Testis (tissue), 3 donors: ENCODE results near the gene CRADD. TPM values are rescaled to one million over a fixed set of nuclear protein-coding genes. Genes with fewer than 3 reads are reported as not detected.

Experiments used
- DNase-seq: peaks from one replicate; pipeline ENCODE4 v3.0.0-alpha.2; 2019
- H3K27ac ChIP-seq, 2 donors: fragments of 200-600 bp; sonication (generic); one replicate each; pipeline ENCODE4 v1.5.1; 2019
- H3K27me3 ChIP-seq: fragments of 200-600 bp; sonication (generic); one replicate; pipeline ENCODE4 v1.5.1; 2019
- H3K36me3 ChIP-seq: fragments of 200-600 bp; sonication (generic); one replicate; pipeline ENCODE4 v1.5.1; 2017; ENCODE audit warnings: low read depth; ENCODE audit errors: missing control alignments
- H3K4me1 ChIP-seq: fragments of 200-600 bp; sonication (generic); one replicate; pipeline ENCODE4 v1.5.1; 2019
- H3K4me3 ChIP-seq, 2 donors: fragments of 200-600 bp; sonication (generic); one replicate each; pipeline ENCODE4 v1.5.1; 2017 to 2019
- H3K9me3 ChIP-seq: fragments of 200-600 bp; sonication (generic); one replicate; pipeline ENCODE4 v1.5.1; 2017
- POLR2A ChIP-seq: fragments of 450-650 bp; IDR thresholded peaks from one replicate; pipeline ENCODE4 v1.6.1; 2017; ENCODE audit warnings: antibody characterized with exemption, mild to moderate bottlenecking, moderate library complexity
- WGBS, 2 donors: methylation state at CpG; one replicate each; pipeline ENCODE4 v1.1.5; 2018; 5-methylcytosine and 5-hydroxymethylcytosine counted together
- intact Hi-C: fragments of 100-400 bp; cut with DNase I; formaldehyde crosslinking; loops from one replicate; pipeline ENCODE4 v1.15.1; 2023; ENCODE audit warnings: low total_unique reads
- polyA plus RNA-seq: library from polyadenylated mRNA; stranded (reverse); fragments of 350-450 nt; fragmentation: Illumina TruSeq; extraction: RNeasy Lipid Tissue Mini Kit (QIAGEN cat#74804); gene quantifications from one replicate; pipeline ENCODE4 v1.2.3, GENCODE V29; 2014; ENCODE audit warnings: low read depth, low replicate concordance; ENCODE audit not compliant: insufficient read depth
- total RNA-seq, 2 donors: library from RNA; depleted of rRNA; stranded (reverse); fragments of >200 nt; gene quantifications; one replicate each; pipeline ENCODE4 v1.2.3, GENCODE V29; 2016
- TF ChIP-seq, protein P1 (sequence below), 3 experiments: fragments of 450-650 bp in 2 of 3; fragments of 200-600 bp in 1 of 3; sonication (generic) in 1 of 3; IDR thresholded peaks; one replicate each; pipeline ENCODE4 v1.5.1; 2016 to 2019; ENCODE audit warnings: antibody characterized with exemption in 3 of 3, mild to moderate bottlenecking in 2 of 3, moderate library complexity in 1 of 3

The CRADD gene
- total and polyA plus RNA-seq, 3 donors from 2014 or later, result 43.2 to 53.0 (median 46.0) TPM

DNA sequence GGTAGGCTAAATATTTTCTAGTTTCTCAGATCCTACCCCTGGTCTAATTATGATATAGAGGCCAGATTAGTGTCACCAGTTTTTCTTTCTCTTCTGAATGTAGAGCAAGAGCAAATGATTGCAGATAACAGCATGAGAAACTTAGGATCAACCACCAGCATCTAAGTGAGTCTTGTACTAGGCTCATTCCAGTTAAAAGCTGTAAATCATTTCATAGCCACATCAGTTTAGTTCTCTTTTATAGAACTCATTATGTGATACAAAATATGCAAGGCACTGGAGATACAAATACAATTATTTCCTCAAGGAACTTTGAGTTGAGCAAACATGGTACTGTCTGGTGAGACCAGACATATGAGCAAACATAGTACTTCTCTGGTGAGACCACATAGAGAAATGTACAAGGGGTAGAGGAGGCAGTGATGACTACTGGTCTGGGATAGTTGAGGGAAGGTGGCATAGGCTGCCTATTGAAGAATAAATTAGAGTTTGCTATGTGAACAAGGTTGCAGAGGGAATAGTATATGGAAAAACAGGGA, 59.5 kb downstream of the CRADD start:
- no peak for DNase-seq
- H3K36me3 ChIP-seq, result no peaks in the 10 kb centered on the region
- no peaks in the 10 kb centered on the region for H3K27me3 ChIP-seq
- TF ChIP-seq, protein P1, sequence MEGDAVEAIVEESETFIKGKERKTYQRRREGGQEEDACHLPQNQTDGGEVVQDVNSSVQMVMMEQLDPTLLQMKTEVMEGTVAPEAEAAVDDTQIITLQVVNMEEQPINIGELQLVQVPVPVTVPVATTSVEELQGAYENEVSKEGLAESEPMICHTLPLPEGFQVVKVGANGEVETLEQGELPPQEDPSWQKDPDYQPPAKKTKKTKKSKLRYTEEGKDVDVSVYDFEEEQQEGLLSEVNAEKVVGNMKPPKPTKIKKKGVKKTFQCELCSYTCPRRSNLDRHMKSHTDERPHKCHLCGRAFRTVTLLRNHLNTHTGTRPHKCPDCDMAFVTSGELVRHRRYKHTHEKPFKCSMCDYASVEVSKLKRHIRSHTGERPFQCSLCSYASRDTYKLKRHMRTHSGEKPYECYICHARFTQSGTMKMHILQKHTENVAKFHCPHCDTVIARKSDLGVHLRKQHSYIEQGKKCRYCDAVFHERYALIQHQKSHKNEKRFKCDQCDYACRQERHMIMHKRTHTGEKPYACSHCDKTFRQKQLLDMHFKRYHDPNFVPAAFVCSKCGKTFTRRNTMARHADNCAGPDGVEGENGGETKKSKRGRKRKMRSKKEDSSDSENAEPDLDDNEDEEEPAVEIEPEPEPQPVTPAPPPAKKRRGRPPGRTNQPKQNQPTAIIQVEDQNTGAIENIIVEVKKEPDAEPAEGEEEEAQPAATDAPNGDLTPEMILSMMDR (IDR thresholded peaks at IDR 0.05), result no peak
- no peak for TF ChIP-seq POLR2A
- H3K9me3 ChIP-seq, result no peaks in the 10 kb centered on the region
- peak overlapping the region in 1 of 2 donors; percentile 95 for H3K27ac ChIP-seq
- intact Hi-C loops, result no loop called here
- no peak overlapping the region for H3K4me3 ChIP-seq
- H3K4me1 ChIP-seq, result peaks cover 13% of the 10 kb centered on the region

DNA sequence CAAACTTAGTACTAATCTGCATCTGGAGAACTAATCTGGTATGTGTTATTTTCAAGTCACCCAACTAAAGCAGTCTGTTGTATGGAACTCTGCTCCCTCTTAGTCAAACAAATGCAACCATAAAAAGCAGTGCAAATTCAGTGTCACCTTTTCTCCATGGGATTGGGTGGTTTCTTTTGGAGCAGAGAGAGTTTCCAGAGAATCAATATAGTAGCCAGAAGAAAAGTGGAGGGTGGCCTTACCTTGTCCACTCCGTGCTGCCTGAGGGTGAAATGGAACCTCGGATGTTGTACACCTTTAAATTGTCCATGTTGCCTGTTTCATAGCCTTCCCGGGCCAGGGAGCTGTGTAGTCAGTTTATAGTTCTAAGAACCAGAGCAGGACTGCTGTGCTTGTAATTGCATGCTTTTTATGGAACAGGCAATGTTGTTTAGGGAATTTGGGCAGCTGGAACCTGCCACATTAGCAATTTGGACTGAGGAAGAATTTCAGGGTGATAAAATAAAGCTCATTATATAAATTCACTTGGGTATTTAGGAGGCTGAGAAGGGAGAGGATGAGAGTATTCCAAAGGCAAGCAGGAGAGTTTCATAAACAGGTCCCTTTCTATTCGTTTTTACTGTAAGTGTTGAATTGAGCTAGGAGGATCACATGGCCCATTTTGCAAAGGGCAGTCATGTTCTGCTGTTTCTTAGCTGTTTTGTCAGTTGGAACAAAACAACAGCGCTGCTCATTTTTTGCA, 60.5 kb downstream of the CRADD start:
- 49 to 53% methylated on average over 5 of the region's 5 CpGs for WGBS, 2 donors
- no peaks in the 10 kb centered on the region for H3K9me3 ChIP-seq
- H3K36me3 ChIP-seq, result no peaks in the 10 kb centered on the region
- DNase-seq, result peak; percentile 39
- peak overlapping the region; percentile 73 to 95 for H3K27ac ChIP-seq
- H3K4me1 ChIP-seq, result peaks cover 13% of the 10 kb centered on the region
- TF ChIP-seq POLR2A, result no peak
- TF ChIP-seq, protein P1 (IDR thresholded peaks at IDR 0.05), result no peak
- H3K27me3 ChIP-seq, result no peaks in the 10 kb centered on the region
- H3K4me3 ChIP-seq, result no peak overlapping the region
- intact Hi-C loops, result no loop called here

DNA sequence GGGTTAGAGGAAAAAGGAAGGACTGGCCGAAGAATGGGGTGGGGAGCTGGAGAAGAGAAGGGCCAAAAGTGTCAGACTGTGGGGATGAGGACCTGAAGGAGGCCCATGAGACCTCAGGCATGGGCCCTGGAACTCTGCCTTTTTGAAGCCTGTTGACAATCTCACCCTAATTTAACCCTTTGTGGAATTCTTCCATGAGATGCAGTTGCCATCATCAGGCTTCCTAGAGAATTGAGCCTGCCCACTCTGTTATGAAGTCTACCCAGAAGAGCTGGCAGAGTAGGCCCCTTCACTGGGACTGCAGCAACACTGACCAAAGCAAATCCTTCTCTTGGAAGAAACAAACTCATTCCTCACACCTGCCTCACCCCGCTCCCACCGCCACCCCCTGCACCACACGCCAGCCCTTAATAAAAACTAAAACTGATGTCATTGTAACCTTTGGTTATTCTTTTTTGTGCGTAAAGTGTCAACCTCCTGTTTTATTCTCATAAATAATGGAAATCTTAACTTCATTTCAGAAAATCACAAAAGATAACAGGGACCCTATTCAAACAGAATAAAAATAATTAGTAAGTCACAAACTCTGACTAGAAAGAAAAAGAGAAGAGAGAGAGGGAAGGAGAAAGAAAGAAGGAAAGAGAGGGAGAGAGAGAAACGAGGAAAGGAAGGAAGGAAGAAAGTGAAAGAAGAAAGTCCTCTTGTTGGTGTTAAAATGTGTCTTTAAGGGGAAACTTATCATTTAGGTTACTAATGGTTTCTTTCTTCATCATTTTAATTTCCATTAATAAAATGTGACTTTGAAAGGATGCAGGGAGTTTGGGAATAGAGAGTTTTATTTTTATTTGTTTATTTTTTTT, 61.3 kb downstream of the CRADD start:
- no peak for DNase-seq
- no peak for TF ChIP-seq POLR2A
- TF ChIP-seq, protein P1 (IDR thresholded peaks at IDR 0.05), result no peak
- peak overlapping the region; percentile 73 to 95 for H3K27ac ChIP-seq
- WGBS, 2 donors, result 49 to 62% methylated on average over 6 of the region's 6 CpGs
- intact Hi-C loops, result no loop called here
- H3K36me3 ChIP-seq, result no peaks in the 10 kb centered on the region
- no peaks in the 10 kb centered on the region for H3K9me3 ChIP-seq
- no peak overlapping the region for H3K4me3 ChIP-seq
- peaks cover 13% of the 10 kb centered on the region for H3K4me1 ChIP-seq
- H3K27me3 ChIP-seq, result no peaks in the 10 kb centered on the region

- no peaks in the 10 kb centered on the region for H3K9me3 ChIP-seq
- WGBS, 2 donors, result 35 to 50% methylated on average over 3 of the region's 3 CpGs
- no peak for DNase-seq
- no peaks in the 10 kb centered on the region for H3K36me3 ChIP-seq
- no peaks in the 10 kb centered on the region for H3K27me3 ChIP-seq
- H3K4me3 ChIP-seq, result no peak overlapping the region
- intact Hi-C loops, result loop anchor here (5.0 kb wide), 1 partner anchor 168 kb away; the partner anchor contains the start of gene SOCS2
- H3K4me1 ChIP-seq, result peaks cover 18% of the 10 kb centered on the region
- TF ChIP-seq, protein P1 (IDR thresholded peaks at IDR 0.05), result no peak
- TF ChIP-seq POLR2A, result no peak
- H3K27ac ChIP-seq, result peak overlapping the region; percentile 73 to 95
These were observed 63.6 kb downstream of the CRADD start for GRCh38 chr12:93740751-93741150.
